GF-D8 (cell line): ENCODE results near the gene OBSL1.
A peak's percentile ranks its signal among the peaks of the same experiment; 100 is the strongest.

Experiments
- DNase-seq: peaks from one replicate; lab custom pipeline; 2025; lab: John Stamatoyannopoulos, UW

Gene OBSL1

DNA sequence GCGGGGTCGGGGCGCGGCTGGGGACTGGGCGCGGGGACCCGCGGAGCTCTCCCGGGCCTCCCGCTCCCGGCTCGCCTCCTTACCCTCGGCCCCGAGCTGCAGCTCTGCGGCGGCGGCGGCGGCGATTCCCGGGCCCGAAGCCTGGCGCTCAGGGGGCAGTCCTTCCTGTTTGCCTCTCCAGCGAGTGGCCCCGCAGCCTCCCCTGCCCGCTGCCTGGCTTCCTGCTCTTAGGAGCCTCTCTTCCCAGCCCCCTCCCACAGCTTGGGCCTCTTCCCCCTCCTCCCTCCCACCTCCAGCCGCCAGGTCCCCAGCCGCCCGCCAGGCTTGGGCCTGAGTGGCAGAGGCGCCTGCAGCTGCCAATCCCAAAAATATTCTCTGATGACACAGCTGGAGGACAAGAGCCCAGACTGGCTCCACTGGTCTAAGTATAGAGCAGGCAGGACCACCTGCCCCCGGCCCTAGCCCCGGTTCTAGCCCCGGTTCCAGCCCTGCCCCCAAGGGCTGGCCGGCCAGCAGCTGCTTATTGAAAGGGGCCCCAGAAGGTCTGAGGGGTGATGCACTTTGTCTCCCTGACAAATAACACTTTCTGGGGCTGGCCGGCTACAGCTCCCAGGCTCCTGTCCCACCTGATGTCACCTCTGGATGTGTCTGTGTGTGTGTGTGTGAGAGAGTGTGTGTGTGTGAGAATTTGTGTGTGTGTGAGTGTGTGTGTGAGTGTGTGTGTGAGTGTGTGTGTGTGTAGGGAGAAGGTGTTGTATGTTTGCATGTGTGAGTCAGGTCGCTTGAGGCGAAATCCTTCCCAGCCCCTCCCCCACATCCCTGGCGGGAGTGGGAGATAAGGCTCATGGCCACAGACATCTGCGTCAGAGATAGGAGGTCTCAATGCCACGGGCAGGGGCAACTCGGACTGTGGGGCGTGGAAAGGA, at the start of gene OBSL1:
OBSL1 (minus strand) TSS at position 229 of the 926 bp plus-strand sequence. CDS start 307 bp downstream, outside the sequence.
- no peak for DNase-seq

DNA sequence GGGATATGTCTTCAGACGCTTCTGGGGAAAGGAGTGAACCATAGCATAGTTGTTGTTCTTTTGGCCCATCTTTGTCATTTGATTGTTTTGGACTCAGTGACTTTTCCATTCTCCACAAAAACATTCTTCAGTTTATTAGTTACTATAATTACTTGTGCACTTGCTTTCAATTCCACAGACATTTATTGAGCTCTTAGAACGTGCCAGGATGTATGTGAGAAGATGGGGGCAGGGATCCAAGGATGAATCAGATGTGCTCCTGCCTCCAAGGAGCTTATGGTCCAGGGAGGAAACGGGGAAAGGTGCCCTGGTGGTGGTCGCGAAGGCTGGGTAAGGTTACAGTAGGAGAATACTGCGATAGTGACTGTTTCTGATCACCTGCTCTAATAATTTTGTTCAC, 49.2 kb upstream of the OBSL1 start:
- DNase-seq, result no peak

DNA sequence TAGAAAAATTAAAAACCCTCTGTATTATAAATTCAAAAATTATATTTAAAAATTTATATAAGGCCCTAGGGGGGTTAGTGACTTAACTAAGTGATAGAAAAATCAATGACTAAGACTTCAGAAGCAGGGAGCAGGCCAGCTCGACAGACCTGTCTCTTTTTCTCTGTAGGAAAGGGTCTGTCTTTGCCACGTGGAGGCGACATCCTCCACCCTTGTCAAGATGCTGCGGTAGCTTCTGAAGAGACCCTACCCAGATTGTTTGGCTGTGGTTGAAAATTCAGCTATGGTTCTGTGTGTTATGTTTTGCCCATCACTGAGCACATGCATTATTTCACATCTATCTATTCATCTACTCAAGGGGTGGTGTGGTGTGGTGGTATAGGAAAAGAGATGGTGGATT, 47.9 kb upstream of the OBSL1 start:
- no peak for DNase-seq

DNA sequence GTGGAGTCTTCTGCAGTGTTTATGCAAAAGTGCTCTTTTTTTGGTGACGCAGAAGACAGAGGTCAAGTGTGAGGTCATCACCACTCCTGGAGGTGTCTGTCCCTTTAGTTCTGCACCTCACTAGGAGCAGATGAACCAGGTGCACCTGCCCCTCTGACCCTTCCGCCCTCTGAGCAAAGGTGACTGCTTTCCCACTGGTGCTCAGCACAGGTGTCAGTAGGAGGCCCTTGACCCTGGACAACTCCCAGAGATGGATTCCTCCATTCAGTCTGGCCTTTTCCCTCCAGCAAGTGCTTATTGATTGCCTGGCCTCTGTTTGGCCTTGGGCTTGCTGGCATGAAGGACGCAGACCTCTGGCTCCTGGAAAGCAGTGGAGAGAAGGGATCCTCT, 47.4 kb upstream of the OBSL1 start:
- DNase-seq, result no peak

DNA sequence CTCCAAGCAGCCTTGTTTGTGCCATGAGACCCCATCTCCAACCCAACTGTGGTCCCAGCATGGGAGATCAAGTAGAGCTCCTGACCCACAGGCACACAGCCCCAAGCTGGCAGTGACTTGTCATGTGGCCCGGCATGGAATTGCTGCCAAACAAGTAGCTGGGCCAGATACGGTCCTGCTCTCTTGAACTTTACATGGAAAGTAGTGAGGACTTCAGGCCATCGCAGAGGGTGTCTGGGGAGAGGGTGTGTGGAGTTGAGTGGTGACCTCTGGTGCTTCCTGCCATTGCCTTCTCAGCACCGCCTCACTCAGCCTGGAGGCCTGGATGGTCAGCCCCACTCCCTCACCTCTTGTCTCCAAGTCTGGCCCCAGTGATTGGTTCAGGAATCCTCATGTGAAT, 45.2 kb upstream of the OBSL1 start:
- no peak for DNase-seq

DNA sequence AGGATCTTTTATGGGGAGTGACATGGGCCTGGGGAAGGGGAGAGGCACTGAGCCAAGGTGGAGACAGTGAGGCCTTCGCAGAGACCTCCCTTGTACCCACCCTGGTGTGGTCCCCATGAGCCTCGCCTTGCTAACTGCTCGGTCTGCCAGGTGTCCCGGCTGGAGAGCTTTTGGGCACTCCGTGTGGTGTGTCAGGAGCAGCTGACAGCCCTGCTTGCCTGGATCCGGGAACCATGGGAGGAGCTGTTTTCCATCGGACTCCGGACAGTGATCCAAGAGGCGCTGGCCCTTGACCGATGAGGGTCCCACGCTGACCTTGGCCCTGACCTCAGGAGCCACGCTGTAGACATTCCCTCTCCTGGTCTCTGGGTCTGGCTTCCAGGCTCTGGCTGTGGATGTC, 44.6 kb upstream of the OBSL1 start:
- no peak for DNase-seq

DNA sequence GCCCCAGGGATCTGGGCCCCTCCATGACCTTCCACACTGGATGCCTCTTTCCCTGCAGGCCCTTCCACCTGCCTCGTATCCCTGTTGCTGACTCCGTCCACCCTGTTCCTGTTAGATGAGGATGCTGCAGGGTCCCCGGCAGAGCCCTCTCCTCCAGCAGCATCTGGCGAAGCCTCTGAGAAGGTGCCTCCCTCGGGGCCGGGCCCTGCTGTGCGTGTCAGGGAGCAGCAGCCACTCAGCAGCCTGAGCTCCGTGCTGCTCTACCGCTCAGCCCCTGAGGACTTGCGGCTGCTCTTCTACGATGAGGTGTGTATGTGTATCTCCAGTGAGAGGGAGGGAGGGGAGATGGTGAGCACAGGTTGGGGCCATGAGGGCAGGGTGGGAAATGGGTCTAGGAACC, 43.7 kb upstream of the OBSL1 start:
- DNase-seq, result no peak

DNA sequence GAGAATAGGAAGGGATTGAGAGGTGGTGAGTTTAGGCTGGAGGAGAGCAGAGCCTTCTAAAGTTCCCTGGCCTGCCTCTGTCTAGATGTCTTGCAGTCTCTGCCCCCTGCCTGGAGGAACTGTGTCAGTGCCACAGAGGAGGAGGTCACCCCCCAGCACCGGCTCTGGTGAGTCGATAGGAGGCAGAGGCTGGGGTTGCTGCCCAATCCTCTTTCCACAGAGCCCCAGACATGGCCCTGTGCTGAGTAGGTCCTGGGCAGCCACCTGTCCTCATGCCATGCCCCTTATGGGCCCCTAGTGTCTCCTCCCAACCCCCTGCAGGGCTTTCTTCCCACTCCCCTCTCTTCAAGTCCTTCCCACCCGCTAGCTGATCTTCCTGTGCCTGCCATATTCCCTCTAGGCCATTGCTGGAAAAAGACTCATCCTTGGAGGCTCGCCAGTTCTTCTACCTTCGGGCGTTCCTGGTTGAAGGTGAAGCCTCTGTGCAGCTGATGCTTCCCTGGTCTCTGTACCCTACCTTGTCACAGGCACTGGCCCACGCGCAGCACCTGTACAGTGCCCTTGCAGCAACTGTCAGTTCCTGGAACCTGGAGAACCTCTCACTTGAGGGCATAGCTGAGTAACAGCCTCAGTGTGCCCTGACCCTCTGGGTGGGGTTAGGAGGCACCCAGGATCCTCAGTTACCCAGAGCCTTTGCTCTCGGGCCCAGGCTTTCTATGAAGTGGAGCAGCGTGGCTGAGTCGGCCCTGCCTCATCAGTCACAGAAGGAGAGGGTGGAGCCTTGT, 42.9 kb upstream of the OBSL1 start:
- DNase-seq, result no peak

DNA sequence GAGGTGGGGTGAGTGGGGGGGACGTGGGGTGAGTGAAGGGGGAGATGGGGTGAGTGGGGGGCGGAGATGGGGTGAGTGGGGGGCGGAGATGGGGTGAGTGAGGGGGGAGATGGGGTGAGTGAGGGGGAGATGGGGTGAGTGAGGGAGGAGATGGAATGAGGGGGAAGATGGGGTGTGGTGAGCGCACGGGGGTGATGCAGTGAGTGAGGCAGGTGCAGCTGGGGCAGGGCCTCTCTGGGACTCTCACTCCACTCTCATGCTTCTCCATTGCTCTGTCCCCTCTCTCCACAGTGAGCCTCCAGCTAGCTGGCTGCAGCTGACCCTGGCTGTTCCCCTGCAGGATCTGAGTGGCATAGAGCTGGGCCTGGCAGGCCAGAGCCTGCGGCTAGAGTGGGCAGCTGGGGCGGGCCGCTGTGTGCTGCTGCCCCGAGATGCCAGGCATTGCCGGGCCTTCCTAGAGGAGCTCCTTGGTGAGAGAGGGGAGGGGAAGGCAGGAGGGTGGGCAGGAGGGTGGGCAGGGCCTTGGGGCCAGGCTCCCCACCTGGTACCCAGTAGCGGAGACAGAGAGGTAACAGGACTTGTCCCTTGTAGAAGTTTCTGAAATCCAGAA, 42.2 kb upstream of the OBSL1 start:
- no peak for DNase-seq

DNA sequence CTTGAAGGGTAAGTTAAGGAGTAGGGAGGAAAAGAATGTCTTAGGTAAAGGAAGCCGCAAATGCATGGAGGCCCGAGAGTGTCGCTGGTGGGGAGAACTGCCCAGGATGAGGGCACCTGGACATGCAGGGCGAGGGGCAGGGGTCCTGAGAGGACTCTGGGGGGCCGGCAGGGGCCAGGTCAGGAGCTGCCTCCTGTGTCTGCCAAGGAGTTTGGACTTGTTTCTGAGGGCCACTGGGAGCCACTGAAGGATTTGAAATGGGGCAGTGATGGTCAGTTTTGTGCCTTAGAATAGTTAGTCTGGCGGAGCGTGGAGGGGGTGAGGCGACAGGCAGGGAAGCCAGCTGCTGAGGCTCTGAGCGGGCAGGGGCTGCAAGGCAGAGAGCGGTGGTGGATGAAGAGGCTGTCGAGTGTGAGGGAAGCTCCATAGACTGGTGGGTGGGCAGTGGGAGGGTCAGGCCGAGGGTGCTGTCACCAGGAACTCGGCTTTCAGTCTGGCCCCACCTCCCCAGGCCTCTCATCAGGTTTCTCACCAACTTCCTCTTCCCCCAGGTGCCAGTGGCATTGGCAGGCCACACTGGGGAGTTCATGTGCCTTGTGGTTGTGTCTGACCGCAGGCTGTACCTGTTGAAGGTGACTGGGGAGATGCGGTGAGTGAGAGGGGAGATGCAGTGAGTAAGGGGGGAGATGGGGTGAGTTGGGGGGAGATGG, 41.4 kb upstream of the OBSL1 start:
- no peak for DNase-seq

DNA sequence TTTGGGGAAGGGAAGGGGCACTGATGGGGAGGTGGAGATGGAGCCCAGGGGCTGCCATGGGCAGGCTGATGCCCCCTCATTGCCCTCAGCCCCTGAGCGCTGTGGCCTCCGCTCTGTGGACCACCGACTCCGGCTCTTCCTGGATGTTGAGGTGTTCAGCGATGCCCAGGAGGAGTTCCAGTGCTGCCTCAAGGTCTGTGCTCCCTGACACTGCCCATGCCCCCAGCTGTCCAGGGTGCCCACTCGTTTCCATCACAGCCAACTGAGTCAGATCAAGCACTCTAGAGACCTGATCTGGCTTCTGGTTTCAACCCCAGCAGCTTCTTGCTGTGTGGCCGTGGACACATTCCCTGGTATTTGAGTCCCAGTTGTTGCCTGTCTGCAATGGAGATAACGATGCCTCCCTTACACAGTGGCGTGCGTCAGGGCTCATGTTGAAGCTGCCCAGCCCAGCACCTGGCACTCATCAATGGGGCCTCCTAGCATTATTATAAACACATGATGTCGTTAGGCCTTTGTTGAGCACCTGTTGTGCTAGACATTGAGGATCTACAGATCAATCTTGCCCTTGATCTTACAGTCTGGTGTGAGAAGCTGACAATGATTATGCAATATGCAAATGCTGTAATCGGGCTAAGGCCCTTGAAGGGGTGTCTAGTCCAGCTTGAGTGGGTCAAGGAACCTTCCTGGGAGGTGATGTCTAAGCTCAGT, 40.7 kb upstream of the OBSL1 start:
- no peak for DNase-seq

DNA sequence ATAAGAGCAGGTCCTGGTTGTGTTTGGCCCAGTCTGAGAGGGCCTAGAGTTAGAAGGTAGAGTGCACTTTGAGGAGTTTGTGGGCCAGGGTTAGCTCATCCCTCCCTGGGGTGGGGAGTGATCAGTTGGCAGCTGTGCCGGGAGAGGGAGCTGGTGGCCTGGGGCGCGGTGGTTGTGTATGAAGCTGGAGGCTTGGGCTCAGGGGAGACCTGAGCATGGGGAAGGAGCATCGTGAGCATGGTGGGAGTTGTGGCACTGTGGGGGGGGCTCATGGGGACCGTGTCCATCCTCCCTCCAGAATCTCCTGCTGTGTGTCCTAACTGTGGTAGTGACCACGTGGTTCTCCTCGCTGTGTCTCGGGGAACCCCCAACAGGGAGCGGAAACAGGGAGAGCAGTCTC, 40.0 kb upstream of the OBSL1 start:
- DNase-seq, result no peak

DNA sequence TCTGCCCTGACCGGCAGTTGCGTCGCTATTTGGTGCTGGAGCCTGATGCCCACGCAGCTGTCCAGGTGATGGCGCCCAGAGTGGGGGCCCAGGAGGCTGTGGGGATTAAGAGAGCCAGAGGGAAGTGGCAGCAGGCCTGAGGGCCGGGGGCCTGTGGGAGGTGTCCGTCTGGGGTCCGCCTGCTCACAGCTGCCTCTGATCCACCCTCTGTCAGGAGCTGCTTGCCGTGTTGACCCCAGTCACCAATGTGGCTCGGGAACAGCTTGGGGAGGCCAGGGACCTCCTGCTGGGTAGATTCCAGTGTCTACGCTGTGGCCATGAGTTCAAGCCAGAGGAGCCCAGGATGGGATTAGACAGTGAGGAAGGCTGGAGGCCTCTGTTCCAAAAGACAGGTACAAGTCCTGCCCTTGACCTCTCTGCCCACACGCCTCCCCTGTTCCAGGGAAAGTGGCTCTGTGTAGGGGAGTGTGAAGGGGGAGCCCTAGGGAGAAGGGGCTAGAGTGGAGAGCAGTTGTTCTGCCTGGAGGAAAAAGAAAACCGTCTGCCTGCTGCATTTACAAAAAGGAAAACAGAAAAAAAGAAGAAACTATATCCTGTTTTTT, 37.9 kb upstream of the OBSL1 start:
- DNase-seq, result no peak

DNA sequence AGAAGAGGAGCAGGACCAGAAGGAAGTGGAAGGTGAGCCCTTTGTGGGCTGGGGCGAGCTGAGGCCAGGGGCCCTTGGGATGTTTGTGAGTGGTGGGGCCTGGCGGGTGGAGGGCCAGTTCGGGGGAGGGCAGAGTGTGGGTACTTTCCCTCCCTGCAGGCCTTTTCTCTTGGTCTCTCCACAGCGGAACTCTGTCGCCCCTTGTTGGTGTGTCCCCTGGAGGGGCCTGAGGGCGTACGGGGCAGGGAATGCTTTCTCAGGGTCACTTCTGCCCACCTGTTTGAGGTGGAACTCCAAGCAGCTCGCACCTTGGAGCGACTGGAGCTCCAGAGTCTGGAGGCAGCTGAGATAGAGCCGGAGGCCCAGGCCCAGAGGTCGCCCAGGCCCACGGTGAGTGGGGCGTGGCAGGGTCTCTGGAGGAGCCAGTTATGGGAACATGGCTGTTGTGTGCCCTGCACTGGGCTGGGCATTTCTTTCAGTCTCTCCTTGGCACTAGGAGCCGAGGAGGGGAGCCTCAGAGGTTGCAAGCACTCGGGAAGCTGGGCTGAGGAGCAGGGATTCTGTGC, 37.1 kb upstream of the OBSL1 start:
- DNase-seq, result no peak

DNA sequence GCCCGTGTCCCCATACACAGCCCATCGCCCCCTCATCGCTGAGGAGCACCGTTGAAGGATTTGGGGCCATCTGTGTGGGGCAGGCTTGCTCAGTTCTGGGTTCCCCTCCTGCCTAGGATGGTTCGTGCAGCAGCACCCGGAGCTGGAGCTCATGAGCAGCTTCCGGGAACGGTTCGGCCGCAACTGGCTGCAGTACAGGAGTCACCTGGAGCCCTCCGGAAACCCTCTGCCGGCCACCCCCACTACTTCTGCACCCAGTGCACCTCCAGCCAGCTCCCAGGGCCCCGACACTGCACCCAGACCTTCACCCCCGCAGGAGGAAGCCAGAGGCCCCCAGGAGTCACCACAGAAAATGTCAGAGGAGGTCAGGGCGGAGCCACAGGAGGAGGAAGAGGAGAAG, 36.6 kb upstream of the OBSL1 start:
- DNase-seq, result no peak

DNA sequence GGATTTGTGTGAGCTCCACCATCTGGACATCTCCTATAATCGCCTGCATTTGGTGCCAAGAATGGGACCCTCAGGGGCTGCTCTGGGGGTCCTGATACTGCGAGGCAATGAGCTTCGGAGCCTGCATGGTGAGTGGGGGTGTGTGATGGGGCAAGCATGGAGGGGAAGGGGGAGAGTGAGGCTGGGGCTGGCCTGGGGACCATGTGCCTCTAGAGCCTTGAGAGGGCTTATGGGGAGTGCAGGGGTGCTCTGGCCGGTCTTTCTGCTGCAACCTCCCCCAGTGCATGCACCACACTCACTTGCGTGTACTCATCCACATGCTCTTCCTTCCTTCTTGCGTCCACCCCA, 34.2 kb upstream of the OBSL1 start:
- DNase-seq, result no peak

DNA sequence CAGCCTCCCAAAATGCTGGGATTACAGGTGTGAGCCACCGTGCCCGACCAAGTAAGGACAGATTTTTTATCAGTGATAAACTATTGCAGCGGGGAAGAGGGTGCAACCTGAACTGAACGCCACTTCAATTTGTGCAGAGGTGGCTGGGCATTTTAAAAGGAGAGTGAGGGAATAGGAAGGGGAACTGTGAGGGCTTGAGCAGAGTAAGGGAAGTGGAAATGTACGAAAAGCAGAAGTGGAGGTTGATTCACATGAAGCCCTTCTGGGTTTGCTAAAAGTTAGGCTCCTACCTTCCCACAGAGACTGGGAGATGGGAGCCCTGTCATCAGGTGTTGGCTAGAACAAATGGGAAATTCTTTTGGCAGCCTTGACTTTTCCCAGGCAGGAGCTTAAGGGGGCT, 32.4 kb upstream of the OBSL1 start:
- DNase-seq, result peak; percentile 57

DNA sequence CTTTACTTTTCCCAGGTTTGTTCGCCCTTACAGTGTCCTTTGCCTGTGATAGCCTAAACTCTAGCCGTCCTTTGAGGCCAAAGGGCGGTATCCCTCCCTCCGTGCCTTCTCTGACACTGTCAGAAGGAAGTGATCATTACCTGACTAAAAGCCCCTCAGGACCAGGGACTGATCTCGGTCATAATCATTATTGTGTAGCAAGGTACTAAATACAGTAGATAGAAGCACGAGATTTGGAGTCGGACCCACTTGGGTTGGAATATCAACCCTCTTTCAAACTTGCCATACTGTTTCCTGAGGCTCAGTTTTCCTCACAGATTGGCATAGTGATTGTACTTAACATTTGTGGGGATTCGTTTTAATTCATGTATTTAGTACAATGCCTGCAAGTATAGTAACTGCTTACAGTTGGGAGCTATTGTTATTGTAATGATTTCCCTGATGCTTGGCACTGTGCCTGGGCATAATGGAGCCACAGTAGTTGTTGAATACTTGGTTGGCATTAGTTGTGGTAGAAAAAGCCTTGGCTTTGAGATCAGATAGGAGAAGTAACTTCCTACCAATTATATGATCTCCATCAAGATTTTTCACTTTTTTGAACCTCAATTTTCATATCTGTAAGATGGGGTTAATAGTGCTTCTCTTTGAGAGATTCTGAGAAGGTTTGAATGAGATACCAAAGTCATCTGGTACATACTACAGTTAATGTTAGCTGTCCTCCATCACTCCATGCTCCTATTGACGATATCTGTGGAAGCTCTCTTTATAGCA, 27.2 kb upstream of the OBSL1 start:
- DNase-seq, result no peak

DNA sequence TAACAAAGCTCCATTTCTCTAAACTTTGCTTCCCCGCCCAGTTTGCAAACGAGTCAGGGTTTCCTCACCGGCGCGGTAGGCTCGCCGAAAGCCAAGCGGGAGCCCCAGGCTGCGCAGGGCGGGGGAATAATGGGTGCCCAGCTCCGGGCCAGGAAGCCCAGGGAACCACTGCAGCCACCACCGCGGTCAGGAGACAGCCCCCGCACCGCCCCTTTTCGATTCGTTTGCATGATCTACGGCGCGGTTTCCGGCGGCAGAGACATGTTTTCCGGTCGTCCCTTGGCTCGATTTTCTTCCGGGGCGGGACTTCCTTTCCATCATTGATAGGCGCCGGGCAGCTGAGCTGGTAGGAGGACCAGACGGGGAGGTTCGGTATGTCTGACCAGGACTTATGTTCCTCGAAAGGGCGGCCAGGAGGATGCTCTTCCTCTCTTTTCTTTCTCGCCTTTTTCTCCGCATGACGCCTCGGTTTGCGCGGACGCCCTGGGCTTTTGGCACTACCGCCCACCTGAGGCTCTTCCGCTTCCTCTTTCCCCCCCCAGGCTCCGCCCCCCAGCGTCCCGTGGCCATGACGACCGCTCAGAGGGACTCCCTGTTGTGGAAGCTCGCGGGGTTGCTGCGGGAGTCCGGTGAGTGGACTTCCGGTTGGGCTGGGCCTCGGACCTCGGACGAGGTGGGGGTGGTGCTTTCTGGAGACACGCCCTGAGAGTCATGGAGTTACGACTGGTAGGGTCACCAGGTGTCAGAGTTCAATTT, 26.4 kb upstream of the OBSL1 start, which contains the start of gene STK11IP:
STK11IP (plus strand) TSS at position 306 of the 756 bp plus-strand sequence; CDS start at position 569, 263 bp downstream.
- DNase-seq, result peak; percentile 79
